GM18858 (cell line): ENCODE measurements around the gene TMCO2.

Experiments used
- ATAC-seq: cut with Tn5 transposase; IDR thresholded peaks from one replicate; pipeline ENCODE4 v1.9.1; 2021; ENCODE audit not compliant: unreplicated experiment

Gene TMCO2

DNA sequence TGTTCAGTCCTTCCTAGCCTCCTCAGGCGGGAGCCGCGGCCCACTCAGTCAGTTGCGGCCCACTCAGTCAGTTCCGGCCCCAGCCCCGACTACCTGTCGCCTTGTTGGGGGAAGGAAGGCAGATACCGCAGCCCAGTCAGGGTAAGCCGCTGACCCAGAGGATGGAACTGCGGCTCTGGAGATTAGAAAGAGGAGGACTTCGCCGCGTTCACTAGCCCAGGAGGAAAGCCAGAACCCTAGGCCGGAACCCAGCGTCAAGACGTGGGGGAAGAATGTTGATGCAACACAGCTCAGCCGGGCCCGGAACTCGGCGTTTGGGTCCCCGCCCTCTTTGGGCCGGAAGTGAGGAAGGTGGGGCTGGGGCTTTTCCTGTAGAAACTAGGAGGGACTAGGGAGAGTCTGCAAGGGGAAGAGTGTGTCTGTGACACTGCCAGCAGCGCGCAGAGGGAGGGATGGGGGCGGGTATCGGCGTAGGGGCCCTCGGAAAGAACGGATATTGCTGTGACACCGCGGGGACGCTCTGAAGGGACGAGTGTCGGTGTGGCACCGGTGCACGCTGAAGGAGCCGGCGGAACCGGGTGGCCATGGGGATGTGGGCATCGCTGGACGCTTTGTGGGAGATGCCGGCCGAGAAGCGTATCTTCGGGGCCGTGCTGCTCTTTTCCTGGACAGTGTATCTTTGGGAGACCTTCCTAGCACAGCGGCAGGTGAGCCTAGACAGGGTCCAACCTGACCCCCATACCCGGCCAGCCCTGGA lies 10.1 kb downstream of the TMCO2 start, which contains the start of gene ZMPSTE24:
Gene ZMPSTE24 (plus strand): TSS at position 549 of the 757 bp plus-strand sequence. CDS start 36 bp downstream, at position 585.
- peak; percentile 72 for ATAC-seq

DNA sequence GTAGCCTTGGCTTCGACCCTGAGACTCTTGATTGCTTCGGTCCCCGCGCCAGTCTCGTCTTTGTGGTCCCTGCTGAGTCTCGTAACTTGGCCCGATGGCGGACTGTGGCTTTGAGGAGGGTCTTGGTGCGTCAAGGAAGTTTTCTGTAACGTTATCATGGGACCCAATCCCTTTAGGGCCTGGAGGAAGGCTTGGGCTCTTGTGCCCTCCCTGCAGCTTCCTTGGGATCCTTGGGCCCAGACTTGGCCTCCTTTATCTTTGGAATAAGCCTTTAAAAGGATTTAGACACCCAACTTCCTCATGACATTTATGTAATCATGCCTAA lies 10.7 kb downstream of the TMCO2 start:
- no peak for ATAC-seq

DNA sequence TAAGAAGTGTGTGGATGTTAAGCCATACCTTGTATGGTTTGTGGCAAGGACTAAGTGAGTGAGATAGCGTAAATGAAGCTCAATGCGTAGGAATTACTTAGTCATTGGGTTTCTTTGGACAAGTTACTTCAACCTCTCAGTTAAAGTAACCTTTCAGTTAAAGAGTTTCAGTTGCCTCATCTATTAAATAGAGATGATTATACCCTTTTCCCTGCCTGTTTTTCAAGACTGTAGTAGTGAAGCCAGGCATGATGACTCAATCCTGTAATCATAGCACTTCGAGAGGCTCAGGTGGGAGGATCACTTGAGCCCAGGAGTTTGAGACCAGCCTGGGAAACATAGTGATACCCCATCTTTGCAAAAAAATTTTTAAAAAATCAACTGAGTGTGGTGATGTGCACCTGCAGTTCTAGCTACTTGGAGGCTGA lies 16.6 kb downstream of the TMCO2 start:
- no peak for ATAC-seq

DNA sequence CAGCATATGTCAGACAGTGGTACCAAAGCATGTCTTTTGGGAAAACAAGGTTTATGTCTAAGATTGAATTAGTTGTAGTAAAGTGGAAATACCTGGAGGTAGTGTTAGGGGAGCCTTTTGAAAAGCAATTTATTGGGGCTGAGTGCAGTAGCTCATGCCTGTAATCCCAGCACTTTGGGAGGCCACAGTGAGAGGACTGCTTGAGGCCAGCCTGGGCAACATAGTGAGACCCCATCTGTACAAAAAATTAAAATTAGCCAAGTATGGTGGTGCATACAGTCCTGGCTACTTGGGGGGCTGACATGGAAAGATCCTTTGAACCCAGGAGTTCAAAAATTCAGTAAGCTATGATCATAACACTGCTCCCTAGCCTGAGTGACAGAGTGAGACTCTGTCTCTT lies 17.6 kb downstream of the TMCO2 start:
- no peak for ATAC-seq

DNA sequence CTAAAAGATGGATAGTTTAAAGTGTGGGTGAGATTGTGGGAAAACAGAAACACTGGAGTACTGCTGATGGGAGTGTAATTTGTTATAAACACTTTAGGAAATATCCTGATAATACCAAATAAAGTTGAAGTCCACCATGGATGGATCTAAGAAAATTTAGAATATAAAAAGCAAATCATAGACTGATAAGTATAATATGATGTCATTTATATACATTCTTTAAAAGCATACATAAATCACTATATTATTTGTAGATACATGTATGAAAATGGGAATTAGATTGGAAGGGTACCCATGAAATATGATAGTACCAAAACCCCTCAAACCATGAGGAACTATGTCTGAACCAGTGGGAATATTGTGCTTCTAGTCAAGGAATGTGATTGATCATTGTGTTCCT lies 18.2 kb downstream of the TMCO2 start:
- no peak for ATAC-seq

DNA sequence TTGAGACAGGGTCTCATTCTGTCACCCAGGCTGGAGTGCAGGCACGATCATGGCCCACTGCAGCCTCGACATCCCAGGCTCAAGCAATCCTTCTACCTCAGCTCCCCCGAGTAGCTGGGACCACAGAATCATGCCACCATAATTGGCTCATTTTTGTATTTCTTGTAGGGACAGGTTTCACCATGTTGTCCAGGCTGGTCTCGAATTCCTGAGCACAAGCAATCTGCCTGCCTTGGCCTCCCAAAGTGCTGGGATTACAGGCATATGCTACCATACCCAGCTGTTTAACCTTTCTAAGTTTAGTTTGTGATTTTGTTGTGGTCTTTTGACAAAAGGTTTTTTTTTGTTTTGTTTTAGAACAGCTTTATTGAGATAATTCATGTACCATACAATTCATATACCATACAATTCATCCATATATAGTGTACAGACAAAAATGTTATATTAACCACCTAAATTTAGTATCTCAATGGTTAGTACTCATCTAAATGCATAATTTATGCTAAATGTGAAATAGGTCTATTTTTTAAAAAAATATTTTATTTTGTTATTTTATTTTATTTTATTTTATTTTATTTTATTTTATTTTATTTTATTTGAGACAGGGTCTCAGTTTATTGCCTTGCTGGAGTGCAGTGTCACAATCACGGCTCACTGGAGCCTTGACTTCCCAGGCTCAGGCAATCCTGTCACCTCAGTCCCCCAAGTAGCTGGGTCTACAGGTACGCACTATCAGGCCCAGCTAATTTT lies 19.2 kb downstream of the TMCO2 start:
- ATAC-seq, result no peak

DNA sequence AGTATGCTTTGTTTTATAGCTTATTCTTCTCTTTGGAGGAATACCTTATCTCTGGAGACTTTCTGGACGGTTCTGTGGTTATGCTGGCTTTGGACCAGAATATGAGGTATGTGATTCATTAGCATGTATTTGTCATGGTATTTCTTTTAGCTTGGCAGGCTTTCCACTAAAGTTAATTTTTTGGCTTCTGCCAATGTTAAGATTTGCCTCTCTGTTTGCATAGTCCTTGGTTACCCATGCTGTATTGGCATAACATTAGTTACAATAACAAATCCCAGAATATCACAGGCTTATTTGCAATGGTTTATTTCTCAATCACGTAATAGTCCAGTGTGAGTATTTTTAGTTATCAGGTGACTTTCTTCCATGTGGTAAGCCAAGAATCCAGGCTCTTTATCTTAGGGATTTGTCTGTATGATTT lies 20.0 kb downstream of the TMCO2 start:
- no peak for ATAC-seq

DNA sequence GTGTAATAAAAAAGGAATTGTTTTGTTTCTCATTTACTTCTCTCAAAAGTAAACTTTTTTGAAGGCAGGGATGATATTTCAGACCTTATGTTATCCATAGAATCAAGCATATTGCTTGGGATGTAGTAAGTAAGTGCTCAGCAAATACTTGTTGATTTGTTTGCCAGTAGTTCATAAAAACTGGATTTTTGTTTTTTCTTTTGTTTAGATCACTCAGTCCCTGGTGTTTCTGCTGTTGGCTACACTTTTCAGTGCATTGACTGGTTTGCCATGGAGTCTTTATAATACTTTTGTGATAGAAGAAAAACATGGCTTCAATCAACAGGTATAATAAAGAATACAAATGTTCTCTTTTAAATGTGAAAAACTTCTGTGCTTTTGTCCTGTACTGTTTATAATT lies 20.5 kb downstream of the TMCO2 start:
- ATAC-seq, result no peak

DNA sequence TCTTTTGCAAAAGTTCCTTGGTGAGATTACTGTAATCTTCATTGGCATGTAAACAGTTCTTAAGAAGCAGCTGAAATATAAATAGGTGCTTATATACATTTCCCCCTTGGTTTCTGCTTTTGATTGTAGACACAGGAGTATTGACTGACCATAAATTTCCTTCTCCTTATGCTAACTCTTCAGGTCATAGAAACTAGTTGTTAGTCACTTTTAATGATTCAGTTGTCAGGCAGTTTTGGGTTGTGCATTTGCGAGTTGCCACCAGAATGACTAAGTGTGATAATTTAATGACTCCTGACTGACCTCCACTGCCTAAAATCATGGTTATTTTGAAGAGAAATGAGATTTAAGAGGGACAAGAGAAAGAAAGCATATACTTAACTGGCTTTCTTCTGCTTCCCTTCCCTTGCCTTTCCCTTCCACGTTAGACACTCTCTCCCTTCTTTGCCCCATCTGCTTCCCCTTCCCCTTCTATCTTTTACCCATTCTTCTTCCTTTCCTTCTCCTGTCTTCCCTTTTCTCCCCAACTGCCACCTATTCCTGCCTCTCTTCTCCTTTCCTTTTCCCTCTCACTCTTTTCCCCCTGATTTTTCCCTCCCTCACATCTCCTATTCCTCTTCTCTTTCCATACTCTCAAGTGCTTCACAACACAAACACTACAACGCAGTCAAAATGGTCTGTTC lies 22.6 kb downstream of the TMCO2 start:
- ATAC-seq, result no peak

DNA sequence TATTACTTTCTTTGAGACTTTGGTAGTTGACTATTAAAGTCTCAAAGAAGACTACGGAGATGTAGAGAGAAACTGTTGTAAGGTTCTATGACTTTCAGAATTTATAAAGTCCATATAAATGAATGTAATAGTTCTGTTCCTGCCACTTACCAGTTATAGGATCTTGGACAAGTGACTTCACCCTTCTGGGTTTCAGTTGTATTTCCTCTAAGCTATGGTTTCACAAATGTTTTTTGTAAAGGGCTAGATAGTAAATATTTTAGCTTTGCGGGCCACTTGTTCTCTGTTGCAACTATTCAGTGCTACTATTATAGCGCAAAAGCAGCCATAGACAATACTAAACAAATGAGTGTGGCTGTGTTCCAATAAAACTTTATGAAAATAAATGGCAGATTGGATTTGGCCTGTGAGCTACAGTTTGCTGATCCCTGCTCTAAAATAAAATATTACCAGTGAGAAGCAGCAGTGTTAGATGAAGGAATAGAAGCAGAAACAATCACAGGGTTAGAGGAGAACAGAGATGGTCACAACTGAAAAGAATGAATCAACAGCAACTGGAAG lies 25.0 kb downstream of the TMCO2 start:
- no peak for ATAC-seq

DNA sequence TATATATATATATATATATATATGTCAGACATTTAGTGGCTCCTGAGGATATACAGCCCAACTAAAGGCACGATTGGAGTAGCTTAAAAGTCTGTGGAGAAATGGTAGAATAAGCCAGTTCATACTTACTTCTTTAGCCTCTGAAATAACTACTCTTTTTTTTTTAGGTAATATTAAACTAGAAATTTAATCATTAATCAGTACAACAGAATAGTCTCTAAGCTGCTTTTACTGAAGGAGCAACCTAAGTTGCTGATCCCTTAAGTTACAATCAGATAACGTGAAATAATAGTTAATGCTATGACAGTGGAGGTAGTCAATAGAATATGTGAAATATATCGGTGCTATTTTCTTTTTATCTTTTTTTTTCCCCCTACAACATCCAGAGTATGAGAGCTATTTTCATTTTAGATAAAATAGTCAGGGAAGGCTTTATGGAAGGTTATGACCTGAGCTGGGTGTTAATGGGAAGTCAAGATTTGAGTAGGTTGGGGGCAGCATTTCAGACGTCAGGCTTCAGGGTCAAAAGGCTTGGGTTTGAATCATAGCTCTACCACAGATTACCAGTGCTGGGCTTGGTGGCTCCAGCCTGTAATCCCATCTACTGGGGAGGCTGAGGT lies 25.9 kb downstream of the TMCO2 start:
- ATAC-seq, result no peak

DNA sequence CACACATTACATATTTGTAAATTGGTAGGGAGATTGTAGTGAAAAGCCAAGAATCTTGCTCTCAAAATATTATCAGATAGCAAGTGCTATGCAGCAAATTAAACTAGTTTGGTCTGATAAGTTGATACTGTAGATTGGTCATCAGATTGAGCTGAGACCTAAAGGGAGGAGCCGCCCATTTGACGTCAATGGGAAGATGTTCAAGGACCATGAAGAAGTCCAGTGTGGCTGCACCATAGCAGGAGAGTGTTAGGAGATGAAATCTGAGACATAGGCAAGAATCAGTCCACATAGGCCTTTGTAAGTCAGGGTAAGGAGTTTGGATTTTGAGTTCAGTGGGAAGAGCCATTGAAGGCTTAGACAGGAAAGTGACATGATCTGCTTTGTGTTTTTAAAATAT lies 26.6 kb downstream of the TMCO2 start:
- no peak for ATAC-seq

DNA sequence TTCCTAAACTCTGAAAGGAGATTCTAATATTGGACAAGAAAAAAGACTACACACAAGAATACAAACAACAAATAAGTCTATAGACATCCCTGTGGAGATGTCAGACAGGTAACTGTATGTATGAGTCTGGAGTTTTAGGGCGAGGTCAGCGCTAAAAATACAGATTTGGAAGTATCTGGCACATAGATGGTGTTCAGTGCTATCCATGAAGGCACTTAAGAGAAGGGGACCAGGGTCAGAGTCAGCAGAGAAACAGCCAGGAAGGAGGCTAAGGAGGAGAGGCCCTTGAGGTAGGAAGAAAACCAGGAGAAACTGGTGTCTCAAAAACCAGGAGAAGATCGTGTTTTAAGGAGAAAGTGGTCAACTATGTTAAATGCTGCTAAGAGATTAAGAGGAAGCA lies 28.4 kb downstream of the TMCO2 start:
- no peak for ATAC-seq

DNA sequence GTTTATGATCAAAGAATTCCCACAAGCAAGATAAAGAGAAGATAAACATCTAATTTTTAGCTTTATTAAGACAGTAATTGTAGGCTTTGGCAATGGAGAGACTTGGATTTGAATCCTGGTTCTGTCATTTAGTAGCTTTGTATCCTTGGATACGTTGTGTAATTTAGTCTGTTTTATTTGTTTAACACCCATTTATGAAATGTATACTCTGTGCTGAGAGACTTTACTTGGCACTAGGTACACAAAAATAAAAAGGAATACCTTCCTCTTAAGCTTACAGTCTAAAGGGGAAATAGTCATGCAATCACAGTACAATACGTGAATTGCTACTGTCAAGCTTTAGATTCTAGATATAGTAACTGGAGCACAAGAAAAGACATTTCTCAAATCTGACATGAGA lies 34.1 kb downstream of the TMCO2 start:
- ATAC-seq, result no peak

DNA sequence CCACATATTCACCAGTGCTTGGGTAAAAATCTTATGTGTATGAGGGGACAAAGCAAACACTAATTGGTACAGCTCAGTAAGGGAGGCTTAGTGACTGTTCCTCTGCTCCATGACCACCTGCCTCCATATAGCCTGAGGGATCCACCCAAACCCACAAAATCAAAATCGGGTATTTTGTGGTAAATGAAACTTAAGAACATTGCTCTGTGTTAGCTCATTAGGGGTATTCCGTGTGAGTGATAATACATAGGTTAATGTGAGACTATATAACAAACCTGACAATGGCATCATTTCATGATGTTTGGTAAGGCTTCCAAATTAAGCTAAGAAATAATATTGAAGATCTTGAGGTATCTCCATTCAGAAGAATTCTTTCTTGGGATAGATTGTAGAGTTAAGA lies 43.6 kb downstream of the TMCO2 start:
- no peak for ATAC-seq

DNA sequence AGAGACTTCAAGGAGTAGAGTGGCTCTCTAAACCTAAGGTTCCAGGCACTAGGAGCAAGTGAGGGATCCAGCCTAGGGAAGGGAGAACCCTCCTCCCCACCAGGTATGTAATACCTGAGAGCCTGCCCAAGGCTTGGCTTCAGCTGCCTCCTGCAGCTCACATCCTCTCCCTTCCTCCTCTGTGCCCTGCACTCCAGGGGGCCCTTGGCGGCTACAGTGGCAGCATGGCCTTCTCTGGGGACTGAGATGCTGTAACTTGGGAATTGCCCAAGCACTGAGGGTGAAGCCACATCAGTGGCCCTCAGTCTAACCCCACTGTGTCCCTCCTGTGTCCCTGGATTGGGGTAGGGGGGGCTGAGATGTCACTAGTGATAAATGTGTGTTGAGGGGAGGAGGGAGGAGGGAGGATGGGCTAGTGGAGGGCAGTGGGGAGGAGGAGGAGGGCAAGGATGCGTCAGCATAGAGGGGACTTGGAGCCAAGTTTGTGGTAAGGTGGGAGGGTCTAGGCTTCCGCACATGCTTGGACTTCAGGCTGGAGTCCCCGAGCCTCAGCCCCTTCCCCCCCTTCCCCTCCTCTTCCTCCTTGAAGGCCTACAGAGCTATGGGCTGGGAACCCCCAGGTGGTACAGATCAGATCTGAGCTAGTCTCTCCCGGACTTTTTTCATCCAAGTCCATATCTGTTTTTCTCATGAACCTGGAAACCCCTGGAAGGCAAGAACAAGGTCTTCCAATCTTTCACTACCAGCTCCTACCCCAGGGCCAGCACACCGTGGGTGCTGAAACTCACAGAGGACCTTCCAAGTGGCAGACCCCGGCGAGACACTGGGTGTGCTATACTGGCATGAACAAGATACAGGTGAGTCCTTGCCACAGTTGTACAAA lies 51.9 kb downstream of the TMCO2 start:
- ATAC-seq, result no peak

DNA sequence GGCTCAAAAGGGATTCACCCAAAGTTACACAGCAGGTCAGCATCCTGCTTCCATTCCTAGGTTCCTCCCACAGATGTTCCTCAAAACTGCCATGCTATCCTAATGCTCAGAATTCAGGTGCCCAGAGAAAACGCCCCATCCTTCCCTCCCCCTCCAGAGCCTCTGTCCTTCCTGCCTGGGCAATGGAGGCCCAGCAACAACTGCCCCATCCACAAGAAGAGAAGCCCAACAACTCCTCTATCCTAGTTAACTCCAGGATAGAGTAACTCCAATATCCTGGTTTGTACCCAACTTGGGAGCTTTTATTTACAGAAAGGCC lies 52.5 kb downstream of the TMCO2 start:
- no peak for ATAC-seq

DNA sequence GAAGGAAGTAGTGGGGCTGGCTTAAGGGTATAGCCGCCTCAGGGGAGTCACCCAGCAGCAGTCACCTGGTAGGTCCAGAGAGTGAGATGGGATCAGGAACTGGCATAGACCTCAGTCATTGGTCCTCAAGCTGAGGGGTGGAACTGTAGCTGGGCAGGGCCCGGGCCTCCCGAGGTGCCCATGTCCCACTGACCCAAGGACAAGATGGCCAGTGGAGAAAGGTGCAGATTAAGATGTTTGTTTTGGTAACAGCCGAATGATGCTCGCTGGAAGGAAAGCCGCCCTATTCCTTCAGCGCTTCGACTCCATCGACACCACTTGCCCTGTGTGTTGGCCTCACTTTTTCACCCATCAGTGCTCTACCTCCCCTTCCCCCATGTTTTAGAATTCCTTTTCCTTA lies 52.9 kb downstream of the TMCO2 start:
- ATAC-seq, result no peak

DNA sequence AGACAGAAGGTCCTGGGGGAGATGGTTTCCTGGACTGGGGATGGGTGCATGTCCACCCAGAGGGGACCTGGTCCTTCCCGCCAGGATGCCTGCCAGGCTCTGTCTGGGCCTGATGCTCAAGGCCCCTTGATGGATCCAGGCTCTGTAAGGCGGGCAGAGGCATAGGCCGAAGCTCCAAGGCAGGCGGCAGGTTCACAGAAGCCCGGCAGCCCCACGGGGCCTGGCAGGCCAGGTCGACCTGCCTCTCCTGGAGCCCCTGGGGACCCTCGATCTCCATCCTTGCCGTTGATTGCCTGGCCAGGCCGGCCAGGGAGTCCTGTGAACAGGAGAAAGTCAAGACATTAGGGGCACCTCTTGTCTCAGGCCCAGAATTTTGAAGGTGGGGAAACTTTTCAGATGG lies 53.3 kb downstream of the TMCO2 start:
- no peak for ATAC-seq
